Muscle of leg (tissue), 11 donors: ENCODE measurements around the gene CNTNAP5. TPM values are rescaled to one million over a fixed set of nuclear protein-coding genes. Genes with fewer than 3 reads are reported as not detected.

Source experiments
- DNase-seq: peaks from one replicate; pipeline ENCODE4 v3.0.0; 2013
- H3K27ac ChIP-seq: one replicate; pipeline ENCODE4 v1.5.1; 2013; ENCODE audit warnings: mild to moderate bottlenecking, low read length, control low read depth
- H3K27me3 ChIP-seq: one replicate; pipeline ENCODE4 v1.6.1; 2013; ENCODE audit warnings: low read length; ENCODE audit not compliant: control insufficient read depth, insufficient read depth
- H3K36me3 ChIP-seq: one replicate; pipeline ENCODE4 v1.6.1; 2013; ENCODE audit warnings: low read length; ENCODE audit not compliant: control insufficient read depth, insufficient read depth
- H3K4me1 ChIP-seq: one replicate; pipeline ENCODE4 v1.6.1; 2013; ENCODE audit warnings: low read length; ENCODE audit not compliant: control insufficient read depth, insufficient read depth
- H3K4me3 ChIP-seq: one replicate; pipeline ENCODE4 v1.5.1; 2013; ENCODE audit warnings: low read length, control low read depth
- H3K9me3 ChIP-seq: replicated peaks from 2 replicates; pipeline ENCODE4 v1.6.1; 2013; ENCODE audit warnings: low read depth, low read length; ENCODE audit not compliant: control insufficient read depth
- WGBS: methylation state at CpG from one replicate; pipeline ENCODE4 v1.1.5; 2013; ENCODE audit warnings: missing lambda C conversion rate; ENCODE audit not compliant: insufficient coverage; 5-methylcytosine and 5-hydroxymethylcytosine counted together
- polyA plus RNA-seq, 8 donors: library from polyadenylated mRNA; unstranded; fragments of 120-200 nt; gene quantifications; one replicate each; pipeline versions ENCODE4 v1.2.1 to v1.2.3, GENCODE V29; 2013; ENCODE audit warnings: inconsistent platforms in 1 of 8, low replicate concordance in 1 of 8; ENCODE audit not compliant: insufficient read length in 8 of 8, insufficient read depth in 1 of 8
- total RNA-seq: library from RNA; stranded (reverse); fragments of 120-200 nt; gene quantifications from one replicate; pipeline ENCODE4 v1.2.4, GENCODE V29; 2013

CNTNAP5 gene
- total and polyA plus RNA-seq, 9 donors = 0.08 to 0.75 (median 0.16) TPM

DNA sequence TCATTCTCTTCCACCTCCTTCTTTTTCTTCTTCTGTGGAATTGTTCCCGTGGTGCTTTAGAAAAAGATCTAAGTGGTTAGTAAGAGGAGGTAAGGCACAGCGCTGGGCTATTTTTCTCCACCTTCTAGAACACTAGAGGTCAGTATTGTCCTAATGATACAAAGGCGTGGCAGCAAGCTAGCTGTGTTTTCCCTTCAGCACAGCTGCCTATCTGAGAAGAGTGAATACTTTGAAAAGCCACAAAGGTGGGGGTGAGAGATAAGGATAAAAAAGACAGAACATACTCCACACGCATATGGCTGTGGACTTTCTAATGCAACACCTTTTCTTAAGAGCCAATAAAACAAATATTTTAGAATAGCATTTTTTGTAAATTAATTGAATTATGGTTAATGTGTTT is 2.1 kb downstream of the CNTNAP5 start:
- Histone ChIP-seq H3K4me1 (peaks cover 10% of the 10 kb centered on the region), H3K27me3 (peaks cover 19% of the 10 kb centered on the region), H3K4me3 (no peak overlapping the region), H3K36me3 (no peaks in the 10 kb centered on the region), H3K9me3 (no peaks in the 10 kb centered on the region), H3K27ac (no peak overlapping the region)
- WGBS = no CpG with 5 or more reads among the region's 4 CpGs
- peak; percentile 68 for DNase-seq

DNA sequence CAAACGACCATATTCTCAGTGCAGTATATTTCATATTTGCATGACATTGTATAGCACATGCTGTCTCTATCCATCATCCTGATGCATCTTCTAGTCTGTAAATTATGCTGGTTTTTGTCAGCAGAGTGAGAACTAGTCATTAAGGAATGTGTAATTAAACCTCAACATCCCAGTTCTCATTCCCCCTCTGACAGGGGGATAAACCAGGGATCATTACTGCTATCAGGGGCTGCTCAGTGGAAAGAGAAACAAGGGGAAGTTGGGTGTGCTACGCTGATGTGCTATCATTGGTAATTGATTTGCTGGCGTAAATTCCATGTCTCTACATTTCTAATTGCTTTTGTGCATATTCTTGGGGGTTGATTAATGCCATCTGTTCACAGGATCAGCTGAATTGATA is 7.7 kb downstream of the CNTNAP5 start:
- H3K27me3 ChIP-seq = no peaks in the 10 kb centered on the region
- H3K4me3 ChIP-seq = no peak overlapping the region
- H3K9me3 ChIP-seq = no peaks in the 10 kb centered on the region
- 40% methylated on average over 1 of the region's 3 CpGs for WGBS
- H3K4me1 ChIP-seq = no peaks in the 10 kb centered on the region
- no peak for DNase-seq
- H3K27ac ChIP-seq = no peak overlapping the region
- H3K36me3 ChIP-seq = no peaks in the 10 kb centered on the region

DNA sequence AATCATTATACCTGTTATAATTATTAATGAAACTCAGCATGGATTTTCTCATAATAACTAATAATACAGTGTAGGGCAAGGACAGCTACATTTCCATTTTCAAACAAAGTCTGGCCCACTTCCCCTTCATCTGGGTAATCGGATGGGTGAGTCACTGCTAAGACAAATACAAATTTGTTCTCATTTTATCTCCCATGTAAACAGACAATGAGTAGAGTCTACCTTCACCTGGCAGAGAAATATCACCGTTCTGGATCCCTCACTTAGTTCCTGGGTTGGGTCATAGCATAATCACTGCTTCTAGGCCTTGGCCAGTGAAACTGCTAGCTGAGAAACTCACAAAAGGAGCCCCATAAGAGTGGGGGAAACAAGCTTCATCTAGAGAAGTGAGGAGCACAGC is 9.2 kb downstream of the CNTNAP5 start:
- Histone ChIP-seq H3K27ac (no peak overlapping the region), H3K4me3 (no peak overlapping the region), H3K27me3 (no peaks in the 10 kb centered on the region), H3K4me1 (no peaks in the 10 kb centered on the region), H3K9me3 (no peaks in the 10 kb centered on the region), H3K36me3 (no peaks in the 10 kb centered on the region)
- DNase-seq = no peak
- no CpG with 5 or more reads among the region's 2 CpGs for WGBS

DNA sequence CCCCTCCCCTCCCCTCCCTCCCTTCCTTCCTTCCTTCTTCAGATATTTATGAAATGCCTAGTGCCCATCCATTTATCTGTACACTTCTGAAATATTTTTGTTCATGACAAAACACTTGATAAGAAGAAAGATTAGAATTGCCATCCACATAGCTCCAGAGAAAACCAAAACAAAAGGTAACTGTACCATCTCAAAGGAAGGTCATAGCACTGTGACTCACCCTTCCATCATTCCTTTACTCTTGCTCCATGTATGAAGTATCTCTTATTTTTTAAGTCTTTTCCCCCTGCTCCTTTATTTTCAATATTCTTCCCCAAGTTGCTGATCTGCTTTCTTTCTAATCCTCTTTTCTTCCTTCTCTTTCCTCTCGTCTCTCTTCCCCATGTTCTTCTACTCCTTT is 9.9 kb downstream of the CNTNAP5 start:
- H3K4me3 ChIP-seq = no peak overlapping the region
- H3K27ac ChIP-seq = no peak overlapping the region
- no peaks in the 10 kb centered on the region for H3K9me3 ChIP-seq
- H3K27me3 ChIP-seq = no peaks in the 10 kb centered on the region
- DNase-seq = no peak
- WGBS = no CpG with 5 or more reads among the region's 1 CpG
- no peaks in the 10 kb centered on the region for H3K4me1 ChIP-seq
- no peaks in the 10 kb centered on the region for H3K36me3 ChIP-seq

DNA sequence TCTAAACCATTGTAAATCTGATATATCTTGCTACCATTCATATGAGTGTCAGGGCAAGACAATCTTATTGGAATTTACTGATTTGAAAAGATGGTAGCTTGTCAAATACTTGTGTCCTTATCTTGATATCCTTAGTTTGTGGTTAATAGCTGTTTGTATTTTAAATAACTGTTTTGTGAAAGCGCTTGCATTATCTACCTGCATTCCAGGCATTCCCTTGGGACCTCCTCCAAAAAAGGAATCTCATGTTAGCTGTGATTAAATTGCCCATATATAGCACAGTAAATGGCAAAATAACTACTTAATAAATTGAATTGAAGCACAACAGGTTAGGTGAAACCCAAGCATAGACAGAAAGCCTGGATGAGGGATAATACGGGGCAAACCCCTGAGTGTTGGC is 13.9 kb downstream of the CNTNAP5 start:
- H3K36me3 ChIP-seq = no peaks in the 10 kb centered on the region
- H3K4me3 ChIP-seq = no peak overlapping the region
- H3K27me3 ChIP-seq = no peaks in the 10 kb centered on the region
- no peak overlapping the region for H3K27ac ChIP-seq
- no peaks in the 10 kb centered on the region for H3K4me1 ChIP-seq
- no CpG with 5 or more reads among the region's 2 CpGs for WGBS
- no peak for DNase-seq
- H3K9me3 ChIP-seq = no peaks in the 10 kb centered on the region

DNA sequence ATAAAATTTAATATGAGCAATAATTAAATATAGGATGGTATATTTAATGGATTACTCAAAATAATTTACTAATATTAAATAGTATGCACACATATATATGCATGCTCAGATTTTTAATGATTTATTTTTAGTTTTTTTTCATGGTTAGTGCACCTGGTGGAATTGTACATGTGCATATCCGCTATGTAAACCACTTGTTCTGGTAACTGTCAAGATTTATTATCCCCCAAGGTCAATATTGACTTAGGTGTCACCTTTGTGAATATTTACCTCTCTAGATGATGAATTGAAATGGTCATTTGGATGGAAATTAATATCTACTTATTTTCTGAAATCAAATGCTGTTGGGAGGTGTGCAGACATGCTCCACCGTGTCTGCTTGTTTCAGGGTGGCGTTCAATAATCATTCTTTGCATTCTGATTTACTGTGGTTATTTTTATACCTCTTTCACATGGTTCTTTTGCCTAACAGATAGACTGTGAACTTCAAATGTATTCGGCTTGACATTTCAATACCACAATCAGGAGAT is 14.7 kb downstream of the CNTNAP5 start:
- H3K9me3 ChIP-seq = no peaks in the 10 kb centered on the region
- WGBS = no CpG with 5 or more reads among the region's 4 CpGs
- no peaks in the 10 kb centered on the region for H3K36me3 ChIP-seq
- H3K27me3 ChIP-seq = no peaks in the 10 kb centered on the region
- no peak overlapping the region for H3K27ac ChIP-seq
- H3K4me3 ChIP-seq = no peak overlapping the region
- DNase-seq = no peak
- no peaks in the 10 kb centered on the region for H3K4me1 ChIP-seq

DNA sequence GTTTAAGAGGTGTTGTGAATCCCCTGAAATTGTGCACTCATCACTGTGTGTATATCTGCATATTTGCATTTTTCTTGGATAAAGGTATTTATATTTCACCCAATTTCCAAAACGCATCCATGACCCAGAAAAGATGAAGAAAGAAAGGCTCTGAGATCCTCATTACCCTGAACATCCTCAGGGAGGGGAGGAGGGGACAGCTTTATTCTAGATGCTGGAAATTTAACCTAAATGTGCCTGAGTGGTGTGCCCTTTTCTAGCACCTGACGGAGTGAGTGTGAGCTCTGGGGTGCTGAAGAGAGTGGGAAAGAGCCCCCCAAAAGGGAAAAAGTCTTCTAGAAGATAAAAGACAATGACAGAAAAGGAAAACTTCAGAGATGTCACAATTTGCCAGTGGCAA is 20.8 kb downstream of the CNTNAP5 start:
- H3K27ac ChIP-seq = no peak overlapping the region
- H3K9me3 ChIP-seq = no peaks in the 10 kb centered on the region
- no peak for DNase-seq
- no peaks in the 10 kb centered on the region for H3K36me3 ChIP-seq
- H3K27me3 ChIP-seq = no peaks in the 10 kb centered on the region
- WGBS = 100% methylated on average over 1 of the region's 2 CpGs
- no peak overlapping the region for H3K4me3 ChIP-seq
- no peaks in the 10 kb centered on the region for H3K4me1 ChIP-seq

DNA sequence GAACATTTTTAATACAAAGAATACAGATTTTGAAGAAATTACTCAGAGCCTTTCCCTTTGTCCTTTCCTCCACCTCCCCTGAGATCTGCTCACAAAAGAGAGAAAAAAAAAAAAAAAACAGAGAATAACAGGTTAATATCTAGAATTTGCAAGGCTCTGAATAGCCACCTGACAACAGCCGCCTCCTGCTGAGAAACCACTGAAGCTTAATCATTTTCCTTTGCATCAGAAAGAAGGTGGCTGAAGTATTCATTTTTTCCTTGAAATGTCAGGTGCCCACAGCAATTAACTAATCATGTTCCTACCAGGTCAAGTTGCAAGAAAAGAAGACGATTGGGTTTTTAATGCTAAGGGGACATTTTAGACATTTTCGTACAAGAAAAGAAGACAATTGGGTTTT is 21.2 kb downstream of the CNTNAP5 start:
- H3K27me3 ChIP-seq = no peaks in the 10 kb centered on the region
- no peak overlapping the region for H3K4me3 ChIP-seq
- no peaks in the 10 kb centered on the region for H3K36me3 ChIP-seq
- no CpG with 5 or more reads among the region's 3 CpGs for WGBS
- DNase-seq = no peak
- H3K4me1 ChIP-seq = no peaks in the 10 kb centered on the region
- H3K27ac ChIP-seq = no peak overlapping the region
- no peaks in the 10 kb centered on the region for H3K9me3 ChIP-seq

DNA sequence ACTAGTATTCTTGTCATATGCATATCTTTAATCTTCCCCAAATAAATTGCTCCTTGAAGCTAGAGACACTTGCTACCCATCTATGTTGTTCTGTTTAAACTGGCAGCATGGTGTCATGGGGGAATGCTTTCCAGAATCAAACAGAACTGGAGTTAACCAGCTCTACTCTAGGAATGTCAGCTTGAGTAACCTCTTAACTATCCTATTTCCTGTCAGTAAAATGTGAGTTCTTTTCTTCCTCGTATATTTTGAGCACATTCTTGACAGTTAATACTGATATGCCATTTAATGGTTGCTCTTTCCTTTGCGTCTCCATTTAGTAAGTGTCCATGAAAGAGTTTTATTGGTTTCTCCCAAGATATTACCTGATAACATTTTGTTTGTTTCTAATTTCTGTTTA is 23.0 kb downstream of the CNTNAP5 start:
- no peaks in the 10 kb centered on the region for H3K27me3 ChIP-seq
- DNase-seq = no peak
- H3K27ac ChIP-seq = no peak overlapping the region
- H3K36me3 ChIP-seq = no peaks in the 10 kb centered on the region
- H3K4me3 ChIP-seq = no peak overlapping the region
- no peaks in the 10 kb centered on the region for H3K9me3 ChIP-seq
- no peaks in the 10 kb centered on the region for H3K4me1 ChIP-seq
- WGBS = no CpG with 5 or more reads among the region's 2 CpGs

DNA sequence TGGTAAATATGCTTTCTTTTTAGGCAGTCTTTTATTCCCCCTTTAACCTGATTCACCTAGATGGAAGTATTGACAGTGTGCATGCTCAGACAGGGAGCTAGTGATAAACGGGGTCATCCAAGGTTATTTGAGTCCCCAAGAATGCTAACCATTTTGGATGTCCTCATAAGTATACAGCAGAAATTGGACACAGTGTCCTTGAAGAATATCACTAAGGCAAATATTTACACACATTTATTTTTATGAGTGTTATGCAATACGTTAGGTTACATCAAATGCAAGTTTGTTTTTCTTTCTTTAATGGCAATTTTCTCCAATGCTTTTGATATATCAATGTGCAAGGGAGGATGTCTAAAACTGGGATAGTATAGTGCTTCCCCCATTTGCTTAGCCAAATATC is 23.6 kb downstream of the CNTNAP5 start:
- Histone ChIP-seq H3K27ac (no peak overlapping the region), H3K27me3 (no peaks in the 10 kb centered on the region), H3K4me3 (no peak overlapping the region), H3K9me3 (no peaks in the 10 kb centered on the region), H3K4me1 (no peaks in the 10 kb centered on the region), H3K36me3 (no peaks in the 10 kb centered on the region)
- DNase-seq = no peak
- no CpG with 5 or more reads among the region's 2 CpGs for WGBS

DNA sequence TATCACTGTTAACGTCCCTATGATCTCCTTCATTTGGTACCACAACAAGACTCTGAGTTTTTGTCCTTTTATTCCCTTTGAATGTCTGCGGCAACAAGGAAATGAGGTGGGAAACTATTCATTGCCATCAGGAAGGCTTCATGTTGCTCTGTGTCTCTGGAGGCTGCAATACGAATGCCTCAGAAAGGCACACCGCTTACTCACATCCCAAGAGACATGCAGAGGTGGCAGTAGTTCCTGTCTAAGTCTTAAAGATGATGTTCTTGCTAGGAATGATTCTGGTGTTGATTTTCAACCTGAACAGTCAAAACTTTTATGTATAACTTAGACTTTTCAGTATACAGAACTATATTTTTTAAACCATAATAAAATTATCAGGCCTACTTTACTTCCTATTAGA is 24.0 kb downstream of the CNTNAP5 start:
- Histone ChIP-seq H3K27ac (no peak overlapping the region), H3K27me3 (no peaks in the 10 kb centered on the region), H3K36me3 (no peaks in the 10 kb centered on the region), H3K4me3 (no peak overlapping the region), H3K4me1 (no peaks in the 10 kb centered on the region), H3K9me3 (no peaks in the 10 kb centered on the region)
- no peak for DNase-seq
- 60% methylated on average over 1 of the region's 4 CpGs for WGBS
